ENCODE results near the gene REXO5. TPM values are rescaled to one million over a fixed set of nuclear protein-coding genes. Genes with fewer than 3 reads are reported as not detected.

The REXO5 gene
- total and polyA plus RNA-seq, 9 of the 15 experiments (the other 6 are each of a cell fraction or from before 2014, with no cell fraction given), result 10.5 to 45.1 (median 25.4) TPM

GRCh38 chr16:20807862-20808261 is 1.5 kb downstream of the REXO5 start:
- Histone ChIP-seq H3K9me1 (ENCODE audit: control insufficient read depth, insufficient read depth, low read length) (no peaks in the 10 kb centered on the region), H3K4me1 (replicated peaks in 1 of 2; ENCODE audit: control insufficient read depth in 2 of 2, insufficient read depth in 2 of 2, low read length in 2 of 2) (peaks cover 24% of the 10 kb centered on the region in 2 experiments), H3K9me3 (replicated peaks; ENCODE audit: control insufficient read depth, insufficient read depth, low read depth, low read length) (no peaks in the 10 kb centered on the region; the same call in 1 of the 2 replicates), H3K36me3 (ENCODE audit: control insufficient read depth, insufficient read depth, low read length) (peaks cover 18% of the 10 kb centered on the region), H3K27ac (ENCODE audit: extremely low read depth, low read depth, low read length) (peak overlapping the region; percentile 98), H3K27me3 (ENCODE audit: control insufficient read depth in 2 of 2, insufficient read depth in 2 of 2, low read length in 2 of 2) (no peaks in the 10 kb centered on the region), H3K79me2 (ENCODE audit: control insufficient read depth, insufficient read depth, low read length) (peaks cover 56% of the 10 kb centered on the region), H3K4me2 (ENCODE audit: insufficient read depth, low read length) (peak overlapping the region; percentile 98), H3K9ac (ENCODE audit: insufficient read depth in 1 of 2, low read depth in 2 of 2, low read length in 2 of 2) (peak overlapping the region; percentile 91 to 95), H2AFZ (ENCODE audit: low read depth, low read length) (peak overlapping the region; percentile 22; the same call in 1 of the 2 replicates), H4K20me1 (replicated peaks; ENCODE audit: control insufficient read depth, insufficient read depth, low read length) (no peaks in the 10 kb centered on the region), H3K4me3 (peak overlapping the region; percentile 96)
- ATAC-seq, result no peak
- no TSS peak for BruUV-seq (replicated peaks)
- POLR2A ChIA-PET, result interaction anchor here (1.1 to 1.4 kb wide), 2 partner anchors 12 to 63 kb away, joined by 3 read pairs; no protein-coding TSS in a partner anchor
- TF ChIP-seq RBBP5 (IDR thresholded peaks at IDR 0.05; ENCODE audit: borderline replicate concordance, insufficient read depth, low read length, poor library complexity, severe bottlenecking) (peak; percentile 23), POLR2AphosphoS2 (IDR thresholded peaks at IDR 0.05; ENCODE audit: low read length) (0 out of 2 replicates have a peak, but pooled peaks have one; percentile 52), SRF (CRISPR knock-in tag; IDR thresholded peaks at IDR 0.05) (no peak), KDM5B (IDR thresholded peaks at IDR 0.05; ENCODE audit: insufficient replicate concordance, low read depth, low read length) (peak; percentile 38), CHD1 (IDR thresholded peaks at IDR 0.05; ENCODE audit: low read length) (peak; percentile 5), ZNF24 (IDR thresholded peaks at IDR 0.05) (peak; percentile 36; the same call in 1 of the 2 replicates), STAT6 (CRISPR knock-in tag; IDR thresholded peaks at IDR 0.05) (no peak)
- DNase-seq (ENCODE audit: extremely low read depth in 1 of 4, low spot score in 3 of 4), result no peak
- intact Hi-C loops (cut with micrococcal nuclease) (loop anchor here (5.0 to 10.0 kb wide), 3 partner anchors 66 to 274 kb away; partner anchors contain the start of gene THUMPD1), in situ Hi-C loops (cut with MboI) (no loop called here)
- 40% methylated on average over 11 of the region's 11 CpGs for WGBS (ENCODE audit: insufficient coverage, low coverage, missing lambda C conversion rate)
- CTCF ChIA-PET (ENCODE audit: low intra/inter-chr PET ratio), result interaction anchor here (0.7 kb wide), 1 partner anchor 181 kb away, joined by 6 read pairs; no protein-coding TSS in a partner anchor
- FAIRE-seq, result no peak
